Subcutaneous adipose tissue (tissue), 4 donors: ENCODE results near the gene CD244. TPM values are rescaled to one million over a fixed set of nuclear protein-coding genes. Genes with fewer than 3 reads are reported as not detected.

ENCODE experiments used
- CTCF ChIP-seq: fragments of 450-650 bp; IDR thresholded peaks from one replicate; pipeline ENCODE4 v1.5.1; 2016; ENCODE audit warnings: low read depth, mild to moderate bottlenecking, control low read depth, antibody characterized with exemption, moderate library complexity
- total RNA-seq, 4 donors: library from RNA; depleted of rRNA; stranded (reverse); fragments of >200 nt; gene quantifications; one replicate each; pipeline ENCODE4 v1.1.0, GENCODE V29; 2016

The CD244 gene
- total RNA-seq, 4 donors from 2014 or later = 0.88 to 3.2 TPM; not detected in 2

GRCh38 chr1:160850541-160850940, 12.1 kb downstream of the CD244 start:
- TF ChIP-seq CTCF = no peak

GRCh38 chr1:160846281-160846680, 16.4 kb downstream of the CD244 start:
- no peak for TF ChIP-seq CTCF

- TF ChIP-seq CTCF = no peak
Observed at GRCh38 chr1:160844447-160845232, 18.0 kb downstream of the CD244 start.

- TF ChIP-seq CTCF = no peak
Observed at GRCh38 chr1:160841079-160841478, 21.6 kb downstream of the CD244 start.

GRCh38 chr1:160839746-160840145, 22.9 kb downstream of the CD244 start:
- TF ChIP-seq CTCF = no peak

GRCh38 chr1:160838888-160839287, 23.8 kb downstream of the CD244 start:
- no peak for TF ChIP-seq CTCF

GRCh38 chr1:160837558-160838205, 25.0 kb downstream of the CD244 start:
- no peak for TF ChIP-seq CTCF
